WTC11 (cell line): ENCODE data around the gene MAP3K6. TPM values are rescaled to one million over a fixed set of nuclear protein-coding genes. Genes with fewer than 3 reads are reported as not detected.

ENCODE experiments used
- ATAC-seq: fragments of 200-7000 bp; cut with Tn5 transposase; 2 replicates; pipeline ENCODE4 v1.10.0; 2021; ENCODE audit warnings: mild to moderate bottlenecking, moderate library complexity
- CTCF ChIA-PET: fragments of 300-600 bp; sonication (Branson Sonifier 250); formaldehyde crosslinking; loops from one replicate; lab custom pipeline; 2021; ENCODE audit warnings: antibody characterized with exemption; lab: Charles Lee
- POLR2A ChIA-PET: fragments of 350-600 bp; sonication (Branson Sonifier 250); formaldehyde crosslinking; loops from one replicate; lab custom pipeline; 2021; ENCODE audit warnings: antibody characterized with exemption; lab: Charles Lee
- DNase-seq: peaks from one replicate; pipeline ENCODE4 v3.0.0; 2021; ENCODE audit warnings: low spot score
- H3K27ac Mint-ChIP-seq: 2 replicates; pipeline ENCODE4 v1.8.0; 2021; ENCODE audit warnings: mixed read lengths
- H3K27me3 Mint-ChIP-seq: 2 replicates; pipeline ENCODE4 v1.8.0; 2021; ENCODE audit warnings: low read depth, mild to moderate bottlenecking, moderate library complexity, mixed read lengths
- H3K36me3 Mint-ChIP-seq: 2 replicates; pipeline ENCODE4 v1.8.0; 2021; ENCODE audit warnings: mixed read lengths
- H3K4me1 Mint-ChIP-seq: 2 replicates; pipeline ENCODE4 v1.8.0; 2022; ENCODE audit warnings: mixed read lengths
- H3K4me3 Mint-ChIP-seq: 2 replicates; pipeline ENCODE4 v1.8.0; 2021; ENCODE audit warnings: mild to moderate bottlenecking, moderate library complexity, mixed read lengths
- H3K9me3 Mint-ChIP-seq: 2 replicates; pipeline ENCODE4 v1.8.0; 2021; ENCODE audit warnings: mixed read lengths
- ATF2 ChIP-seq: sonication (generic); formaldehyde crosslinking; IDR thresholded peaks from 2 replicates; pipeline ENCODE4 v1.8.1; 2022; ENCODE audit warnings: low read depth, missing genetic modification reagents, borderline replicate concordance
- ATF6 ChIP-seq: sonication (generic); formaldehyde crosslinking; IDR thresholded peaks from 2 replicates; pipeline ENCODE4 v1.8.1; 2023; ENCODE audit warnings: mild to moderate bottlenecking, missing genetic modification reagents
- CBFB ChIP-seq: sonication (generic); formaldehyde crosslinking; IDR thresholded peaks from 2 replicates; pipeline ENCODE4 v1.8.1; 2022; ENCODE audit warnings: mild to moderate bottlenecking, low read depth, missing genetic modification reagents
- E2F1 ChIP-seq: sonication (generic); formaldehyde crosslinking; IDR thresholded peaks from 2 replicates; pipeline ENCODE4 v1.8.0; 2022; ENCODE audit warnings: mild to moderate bottlenecking, missing genetic modification reagents
- ERG ChIP-seq: fragments of 250-450 bp; sonication (Bioruptor Pico); IDR thresholded peaks from 2 replicates; pipeline ENCODE4 v1.8.0; 2021; ENCODE audit warnings: mild to moderate bottlenecking
- FOXJ3 ChIP-seq: sonication (generic); formaldehyde crosslinking; IDR thresholded peaks from 2 replicates; pipeline ENCODE4 v1.9.0; 2021; ENCODE audit warnings: missing genetic modification reagents, mild to moderate bottlenecking, borderline replicate concordance
- GABPB1 ChIP-seq: sonication (generic); formaldehyde crosslinking; IDR thresholded peaks from 2 replicates; pipeline ENCODE4 v1.8.1; 2023; ENCODE audit warnings: mild to moderate bottlenecking, missing genetic modification reagents
- GTF2I ChIP-seq: fragments of 250-450 bp; sonication (Bioruptor Pico); conservative IDR thresholded peaks from 2 replicates; pipeline ENCODE4 v1.4.0; 2021; ENCODE audit warnings: mild to moderate bottlenecking
- IRF2 ChIP-seq: sonication (generic); formaldehyde crosslinking; IDR thresholded peaks from 2 replicates; pipeline ENCODE4 v1.8.0; 2022; ENCODE audit warnings: low read depth, missing genetic modification reagents, borderline replicate concordance
- NFE2L1 ChIP-seq: sonication (generic); formaldehyde crosslinking; IDR thresholded peaks from 2 replicates; pipeline ENCODE4 v1.8.1; 2023; ENCODE audit warnings: missing genetic modification reagents
- PRDM15 ChIP-seq: sonication (generic); formaldehyde crosslinking; IDR thresholded peaks from 2 replicates; pipeline ENCODE4 v1.8.0; 2022; ENCODE audit warnings: missing genetic modification reagents
- PRRX2 ChIP-seq: fragments of 250-450 bp; sonication (Bioruptor Pico); IDR thresholded peaks from 2 replicates; pipeline ENCODE4 v1.8.0; 2021; ENCODE audit warnings: mild to moderate bottlenecking
- RELA ChIP-seq: sonication (generic); formaldehyde crosslinking; IDR thresholded peaks from 2 replicates; pipeline ENCODE4 v1.8.1; 2022; ENCODE audit warnings: missing genetic modification reagents, mild to moderate bottlenecking, borderline replicate concordance
- TCF7 ChIP-seq: sonication (generic); formaldehyde crosslinking; IDR thresholded peaks from 2 replicates; pipeline ENCODE4 v1.8.0; 2022; ENCODE audit warnings: mild to moderate bottlenecking, low read depth, missing genetic modification reagents, moderate library complexity
- ZNF263 ChIP-seq: sonication (generic); formaldehyde crosslinking; IDR thresholded peaks from 2 replicates; pipeline ENCODE4 v1.8.1; 2022; ENCODE audit warnings: low read depth, mild to moderate bottlenecking, moderate library complexity, missing genetic modification reagents
- ZNF423 ChIP-seq: fragments of 250-450 bp; sonication (Bioruptor Pico); IDR thresholded peaks from 2 replicates; pipeline ENCODE4 v2.1.2; 2022; ENCODE audit warnings: mild to moderate bottlenecking, moderate library complexity
- ZNF512 ChIP-seq: sonication (generic); formaldehyde crosslinking; IDR thresholded peaks from 2 replicates; pipeline ENCODE4 v1.8.1; 2022; ENCODE audit warnings: missing genetic modification reagents, borderline replicate concordance
- total RNA-seq: library from RNA; stranded (reverse); gene quantifications from 3 replicates; pipeline ENCODE4 v1.2.3, GENCODE V29; 2021

Gene MAP3K6
- total RNA-seq, 1 experiment from 2014 or later: 15.0 TPM

- CTCF ChIA-PET: interaction anchor here (1.0 to 11.0 kb wide), 3 partner anchors 15 to 55 kb away, joined by 4 to 258 read pairs (median 100); partner anchors contain the start of gene MAP3K6
- peaks cover 22% of the 10 kb centered on the region for H3K4me1 Mint-ChIP-seq
Observed at GRCh38 chr1:27353629-27354028, 13.1 kb downstream of the MAP3K6 start.

GRCh38 chr1:27353166-27353565, 13.6 kb downstream of the MAP3K6 start:
- Mint-ChIP-seq H3K4me1 (peaks cover 23% of the 10 kb centered on the region), H3K27me3 (peaks cover 20% of the 10 kb centered on the region), H3K36me3 (no peaks in the 10 kb centered on the region), H3K9me3 (no peaks in the 10 kb centered on the region), H3K27ac (no peak overlapping the region), H3K4me3 (no peak overlapping the region)
- DNase-seq (no peak), ATAC-seq (no peak)
- TF ChIP-seq CBFB (CRISPR knock-in tag): no peak
- POLR2A ChIA-PET: interaction anchor here (1.1 kb wide), 1 partner anchor 53 kb away, joined by 3 read pairs; no protein-coding TSS in a partner anchor
- CTCF ChIA-PET: interaction anchor here (0.7 to 11.0 kb wide), 5 partner anchors 16 to 54 kb away, joined by 3 to 258 read pairs (median 11); partner anchors contain the start of genes CD164L2 and MAP3K6

More at GRCh38 chr1:27353629-27354028, 13.1 kb downstream of the MAP3K6 start:
- H3K27me3 Mint-ChIP-seq: peaks cover 24% of the 10 kb centered on the region
- H3K9me3 Mint-ChIP-seq: no peaks in the 10 kb centered on the region
- TF ChIP-seq ATF6 (CRISPR knock-in tag): no peak
- no peak for TF ChIP-seq FOXJ3 (CRISPR knock-in tag)
- no peak for TF ChIP-seq TCF7 (CRISPR knock-in tag)
- no peak for TF ChIP-seq ZNF512 (CRISPR knock-in tag)
- TF ChIP-seq PRRX2: no peak
- TF ChIP-seq NFE2L1 (CRISPR knock-in tag): no peak
- no peak for TF ChIP-seq ATF2 (CRISPR knock-in tag)
- ATAC-seq (no peak), DNase-seq (no peak)
- POLR2A ChIA-PET: interaction anchor here (0.7 kb wide), 1 partner anchor 239 kb away, joined by 6 read pairs; no protein-coding TSS in a partner anchor
- no peak overlapping the region for H3K27ac Mint-ChIP-seq
- H3K36me3 Mint-ChIP-seq: no peaks in the 10 kb centered on the region
- H3K4me3 Mint-ChIP-seq: no peak overlapping the region

- no peak overlapping the region for H3K27ac Mint-ChIP-seq
- ChIA-PET CTCF (interaction anchor here (0.6 to 11.0 kb wide), 27 partner anchors 8 to 321 kb away, joined by 3 to 258 read pairs (median 5); partner anchors contain the start of genes CD164L2, IFI6, MAP3K6 and SYTL1), POLR2A (interaction anchor here (0.6 to 3.1 kb wide), 6 partner anchors 10 to 176 kb away, joined by 3 to 29 read pairs (median 7); partner anchors contain the start of genes CD164L2, MAP3K6 and SYTL1)
- peak; percentile 1; the same call in 1 of the 2 replicates for ATAC-seq
- H3K36me3 Mint-ChIP-seq: peaks cover 3% of the 10 kb centered on the region; the same call in 1 of the 2 replicates
- peak overlapping the region; percentile 75 for H3K4me3 Mint-ChIP-seq
- H3K4me1 Mint-ChIP-seq: peaks cover 18% of the 10 kb centered on the region
- no peaks in the 10 kb centered on the region for H3K9me3 Mint-ChIP-seq
- peaks cover 12% of the 10 kb centered on the region for H3K27me3 Mint-ChIP-seq
- no peak for DNase-seq
- no peak for TF ChIP-seq FOXJ3 (CRISPR knock-in tag)
- TF ChIP-seq GABPB1: no peak
- TF ChIP-seq PRDM15 (CRISPR knock-in tag): peak; percentile 71
- no peak for TF ChIP-seq ERG (CRISPR knock-in tag)
- no peak for TF ChIP-seq GTF2I (CRISPR knock-in tag)
- TF ChIP-seq RELA: no peak
- TF ChIP-seq ZNF263 (CRISPR knock-in tag): no peak
- no peak for TF ChIP-seq E2F1
- 0 out of 2 replicates have a peak, but pooled peaks have one; percentile 32 for TF ChIP-seq ZNF423 (CRISPR knock-in tag)
- no peak for TF ChIP-seq IRF2
Observed at GRCh38 chr1:27351541-27352107, 15.1 kb downstream of the MAP3K6 start.
